Lower leg skin (tissue), 3 donors: ENCODE results near the gene TMEM190.

ENCODE experiments used
- CTCF ChIP-seq, 3 donors: fragments of 450-650 bp; IDR thresholded peaks; one replicate each; pipeline ENCODE4 v1.5.1; 2016; ENCODE audit warnings: antibody characterized with exemption in 3 of 3, mild to moderate bottlenecking in 3 of 3, moderate library complexity in 2 of 3
- POLR2A ChIP-seq, 2 donors: fragments of 450-650 bp; IDR thresholded peaks; one replicate each; pipeline ENCODE4 v1.6.1; 2016 to 2017; ENCODE audit warnings: antibody characterized with exemption in 2 of 2, mild to moderate bottlenecking in 1 of 2, moderate library complexity in 1 of 2

DNA sequence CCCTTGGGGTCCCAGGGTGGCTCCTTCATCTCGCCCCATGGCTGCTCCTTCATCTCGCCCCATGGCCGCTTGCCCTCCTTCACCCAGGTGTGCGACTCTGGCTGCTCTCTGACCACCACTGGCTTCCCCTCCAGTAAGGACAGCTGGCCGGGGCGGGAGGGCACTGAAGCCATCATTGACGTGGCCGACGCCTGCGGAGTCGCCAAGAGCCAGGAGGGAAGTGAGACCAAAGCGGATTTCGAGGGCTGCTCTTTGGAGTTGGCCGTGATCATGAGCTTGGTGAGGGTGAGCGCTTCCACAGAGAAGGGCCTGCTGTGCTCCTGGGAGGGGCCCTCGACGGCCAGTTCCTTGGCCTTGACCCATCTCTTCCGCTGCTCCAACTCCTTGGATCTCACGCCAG, 18.1 kb upstream of the TMEM190 start:
- TF ChIP-seq CTCF (IDR thresholded peaks at IDR 0.05) = no peak
- TF ChIP-seq POLR2A (IDR thresholded peaks at IDR 0.05) = no peak
